Astrocyte (in vitro differentiated cells and primary cell): ENCODE measurements around the gene INCA1. TPM values are rescaled to one million over a fixed set of nuclear protein-coding genes. Genes with fewer than 3 reads are reported as not detected.

Experiments
- DNase-seq: peaks from one replicate; pipeline ENCODE4 v3.0.0-alpha.2; 2010; ENCODE audit warnings: low read depth
- FAIRE-seq: peaks from 2 replicates; lab custom pipeline; 2011; peaks lifted over from hg19 to GRCh38; lab: Jason Lieb, UNC
- H2AFZ ChIP-seq: 2 replicates; pipeline ENCODE4 v1.6.0; 2012; ENCODE audit warnings: low read depth, low read length, inconsistent platforms
- H3K27ac ChIP-seq: 2 replicates; pipeline ENCODE4 v1.5.1; 2011; ENCODE audit warnings: low read depth, low read length, inconsistent platforms
- H3K27me3 ChIP-seq: 2 replicates; pipeline ENCODE4 v1.6.0; 2011; ENCODE audit warnings: low read length, inconsistent platforms; ENCODE audit not compliant: insufficient read depth
- H3K36me3 ChIP-seq: 2 replicates; pipeline ENCODE4 v1.5.1; 2011; ENCODE audit warnings: low read length, inconsistent platforms; ENCODE audit not compliant: insufficient read depth
- H3K4me1 ChIP-seq: 2 replicates; pipeline ENCODE4 v1.5.1; 2011; ENCODE audit warnings: low read length, inconsistent platforms; ENCODE audit not compliant: insufficient read depth
- H3K4me2 ChIP-seq: 2 replicates; pipeline ENCODE4 v1.6.0; 2012; ENCODE audit warnings: low read length, inconsistent platforms
- H3K4me3 ChIP-seq: 2 replicates; pipeline ENCODE4 v1.5.1; 2011; ENCODE audit warnings: low read depth, mild to moderate bottlenecking, low read length, inconsistent platforms; ENCODE audit not compliant: insufficient read depth
- H3K79me2 ChIP-seq: 2 replicates; pipeline ENCODE4 v1.6.0; 2012; ENCODE audit warnings: mild to moderate bottlenecking, low read length, inconsistent platforms; ENCODE audit not compliant: insufficient read depth
- H3K9ac ChIP-seq: 2 replicates; pipeline ENCODE4 v1.6.0; 2012; ENCODE audit warnings: mild to moderate bottlenecking, low read length, inconsistent platforms
- H3K9me3 ChIP-seq: 2 replicates; pipeline ENCODE4 v1.5.1; 2012; ENCODE audit warnings: low read depth, mild to moderate bottlenecking, low read length, inconsistent platforms; ENCODE audit not compliant: insufficient read depth
- H4K20me1 ChIP-seq: 2 replicates; pipeline ENCODE4 v1.6.0; 2012; ENCODE audit warnings: low read length, inconsistent platforms; ENCODE audit not compliant: insufficient read depth
- H3K27ac Mint-ChIP-seq: one replicate; pipeline ENCODE4 v1.8.0; 2021; ENCODE audit warnings: mild to moderate bottlenecking, mixed read lengths; ENCODE audit not compliant: unreplicated experiment
- H3K27me3 Mint-ChIP-seq: one replicate; pipeline ENCODE4 v1.8.0; 2021; ENCODE audit warnings: low read depth, mixed read lengths; ENCODE audit not compliant: unreplicated experiment
- H3K36me3 Mint-ChIP-seq: one replicate; pipeline ENCODE4 v1.8.0; 2021; ENCODE audit warnings: low read depth, mixed read lengths; ENCODE audit not compliant: unreplicated experiment
- H3K4me1 Mint-ChIP-seq: one replicate; pipeline ENCODE4 v1.8.0; 2021; ENCODE audit warnings: low read depth, mixed read lengths; ENCODE audit not compliant: unreplicated experiment
- H3K4me3 Mint-ChIP-seq: one replicate; pipeline ENCODE4 v1.8.0; 2021; ENCODE audit warnings: mild to moderate bottlenecking, moderate library complexity, mixed read lengths; ENCODE audit not compliant: unreplicated experiment
- H3K9me3 Mint-ChIP-seq: one replicate; pipeline ENCODE4 v1.8.0; 2021; ENCODE audit warnings: mild to moderate bottlenecking, mixed read lengths; ENCODE audit not compliant: unreplicated experiment
- EZH2 ChIP-seq: IDR thresholded peaks from 2 replicates; pipeline ENCODE4 v1.6.1; 2012; ENCODE audit warnings: mild to moderate bottlenecking, low read length, inconsistent platforms; ENCODE audit not compliant: insufficient read depth
- total RNA-seq: library from RNA; stranded (reverse); gene quantifications from 2 replicates; pipeline ENCODE4 v1.2.1, GENCODE V29; 2021
- TF ChIP-seq, protein P1 (sequence below): IDR thresholded peaks from 2 replicates; pipeline ENCODE4 v1.5.1; 2011; ENCODE audit warnings: low read depth, mild to moderate bottlenecking, inconsistent platforms, low read length, moderate library complexity; ENCODE audit not compliant: insufficient read depth

The INCA1 gene
- total RNA-seq, 1 donor from 2014 or later, result 1.7 TPM

DNA sequence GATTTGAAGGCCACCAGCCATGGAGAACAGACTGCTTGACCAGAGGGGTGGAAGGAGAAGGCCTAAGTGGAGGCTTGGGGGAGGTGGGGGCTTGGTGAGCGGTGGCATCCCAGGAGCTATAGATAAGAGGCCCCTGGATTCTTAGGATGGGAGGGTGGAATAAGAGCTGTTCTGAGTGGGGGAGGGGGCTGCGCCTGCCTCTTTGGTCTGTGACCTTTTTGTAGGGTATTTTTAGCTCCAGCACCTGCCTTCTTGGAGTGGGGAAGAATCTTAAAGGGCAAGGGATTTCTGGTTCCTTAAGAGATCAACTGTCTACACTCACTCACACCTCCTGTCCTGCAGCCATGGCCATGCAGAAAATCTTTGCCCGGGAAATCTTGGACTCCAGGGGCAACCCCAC is 45.8 kb downstream of the INCA1 start:
- TF ChIP-seq, protein P1, sequence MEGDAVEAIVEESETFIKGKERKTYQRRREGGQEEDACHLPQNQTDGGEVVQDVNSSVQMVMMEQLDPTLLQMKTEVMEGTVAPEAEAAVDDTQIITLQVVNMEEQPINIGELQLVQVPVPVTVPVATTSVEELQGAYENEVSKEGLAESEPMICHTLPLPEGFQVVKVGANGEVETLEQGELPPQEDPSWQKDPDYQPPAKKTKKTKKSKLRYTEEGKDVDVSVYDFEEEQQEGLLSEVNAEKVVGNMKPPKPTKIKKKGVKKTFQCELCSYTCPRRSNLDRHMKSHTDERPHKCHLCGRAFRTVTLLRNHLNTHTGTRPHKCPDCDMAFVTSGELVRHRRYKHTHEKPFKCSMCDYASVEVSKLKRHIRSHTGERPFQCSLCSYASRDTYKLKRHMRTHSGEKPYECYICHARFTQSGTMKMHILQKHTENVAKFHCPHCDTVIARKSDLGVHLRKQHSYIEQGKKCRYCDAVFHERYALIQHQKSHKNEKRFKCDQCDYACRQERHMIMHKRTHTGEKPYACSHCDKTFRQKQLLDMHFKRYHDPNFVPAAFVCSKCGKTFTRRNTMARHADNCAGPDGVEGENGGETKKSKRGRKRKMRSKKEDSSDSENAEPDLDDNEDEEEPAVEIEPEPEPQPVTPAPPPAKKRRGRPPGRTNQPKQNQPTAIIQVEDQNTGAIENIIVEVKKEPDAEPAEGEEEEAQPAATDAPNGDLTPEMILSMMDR, result no peak
- no peak for TF ChIP-seq EZH2
- peaks cover 19% of the 10 kb centered on the region for H3K79me2 ChIP-seq
- Mint-ChIP-seq H3K4me1 (peaks cover 28% of the 10 kb centered on the region), H3K36me3 (peaks cover 15% of the 10 kb centered on the region), H3K27ac (peak overlapping the region; percentile 62), H3K4me3 (peak overlapping the region; percentile 70), H3K27me3 (no peaks in the 10 kb centered on the region), H3K9me3 (no peaks in the 10 kb centered on the region)
- H3K9me3 ChIP-seq, result no peaks in the 10 kb centered on the region
- H4K20me1 ChIP-seq, result peaks cover 19% of the 10 kb centered on the region
- peaks cover 4% of the 10 kb centered on the region for H3K36me3 ChIP-seq
- no peak overlapping the region for H2AFZ ChIP-seq
- FAIRE-seq (no peak), DNase-seq (no peak)
- H3K4me1 ChIP-seq, result peaks cover 22% of the 10 kb centered on the region
- no peak overlapping the region for H3K9ac ChIP-seq
- H3K4me3 ChIP-seq, result no peak overlapping the region
- no peaks in the 10 kb centered on the region for H3K27me3 ChIP-seq
- H3K4me2 ChIP-seq, result no peak overlapping the region
- no peak overlapping the region for H3K27ac ChIP-seq

GRCh38 chr17:4950746-4951204 is 46.5 kb downstream of the INCA1 start, which contains the start of gene ENO3:
ENO3 (plus strand) TSS chr17:4951119; CDS start chr17:4951830, 711 bp downstream.
- no peak for DNase-seq
- peaks cover 28% of the 10 kb centered on the region for H3K4me1 Mint-ChIP-seq
- peaks cover 26% of the 10 kb centered on the region for H4K20me1 ChIP-seq

More at GRCh38 chr17:4950746-4951204, 46.5 kb downstream of the INCA1 start, which contains the start of gene ENO3:
- H3K27ac Mint-ChIP-seq, result peak within 1 kb of the TSS; percentile 62
- no peaks in the 10 kb centered on the region for H3K27me3 Mint-ChIP-seq
- no peaks in the 10 kb centered on the region for H3K9me3 Mint-ChIP-seq
- peaks cover 26% of the 10 kb centered on the region for H3K79me2 ChIP-seq
- H3K4me1 ChIP-seq, result peaks cover 29% of the 10 kb centered on the region
- H3K36me3 Mint-ChIP-seq, result peaks cover 13% of the 10 kb centered on the region
- TF ChIP-seq, protein P1, result no peak
- TF ChIP-seq EZH2, result no peak
- no peak for FAIRE-seq
- H3K27me3 ChIP-seq, result no peaks in the 10 kb centered on the region
- H3K9ac ChIP-seq, result peak within 1 kb of the TSS; percentile 75
- H3K4me3 Mint-ChIP-seq, result peak within 1 kb of the TSS; percentile 81
- H3K9me3 ChIP-seq, result no peaks in the 10 kb centered on the region
- H3K4me3 ChIP-seq, result peak within 1 kb of the TSS; percentile 22
- H3K36me3 ChIP-seq, result peaks cover 8% of the 10 kb centered on the region
- peak within 1 kb of the TSS; percentile 99 for H3K4me2 ChIP-seq
- H3K27ac ChIP-seq, result peak within 1 kb of the TSS; percentile 66
- H2AFZ ChIP-seq, result peak within 1 kb of the TSS; percentile 64
